Measurements from ENCODE around the gene FAM50A.

- no peak for TF ChIP-seq POLR2A (IDR thresholded peaks at IDR 0.05)
- TF ChIP-seq POLR2AphosphoS5 (IDR thresholded peaks at IDR 0.05): no peak
Observed at GRCh38 chrX:154435171-154435733, 8.7 kb upstream of the FAM50A start.
